K562 (cell line): ENCODE measurements around the gene PLPP1. TPM values are rescaled to one million over a fixed set of nuclear protein-coding genes. Genes with fewer than 3 reads are reported as not detected.
"Not testable (repeated sequence)": the region's sequence is repeated elsewhere in the genome, so short reads cannot be mapped to it uniquely, and the experiment has no call there.

Experiments used
- ATAC-seq: fragments of 200-7000 bp; cut with Tn5 transposase; 3 replicates; pipeline ENCODE4 v1.9.1; 2020; ENCODE audit warnings: moderate library complexity
- BruUV-seq: library from RNA; stranded (reverse); fragments of 400-500 nt; replicated peaks from 2 replicates; lab custom pipeline; 2021; lab: Mats Ljungman, UMichigan
- CTCF ChIA-PET: fragments of 300-600 bp; formaldehyde crosslinking; extraction: SDS; loops from one replicate; lab custom pipeline; 2021; ENCODE audit warnings: low intra/inter-chr PET ratio; lab: Yijun Ruan, JAX
- POLR2A ChIA-PET: fragments of 300-600, 350-650 bp; sonication (Branson Sonifier 250); formaldehyde crosslinking; extraction: SDS; loops from one replicate; lab custom pipeline; 2021; ENCODE audit warnings: antibody characterized with exemption, inconsistent platforms; lab: Yijun Ruan, JAX
- DNase-seq, 4 experiments: peaks; one replicate each; pipeline versions ENCODE4 v3.0.0 to v3.0.0-alpha.2; 2011 to 2018; ENCODE audit warnings: low spot score in 3 of 4, mixed read lengths in 3 of 4; ENCODE audit errors: extremely low read depth in 1 of 4
- FAIRE-seq: peaks from 2 replicates; lab custom pipeline; 2011; peaks lifted over from hg19 to GRCh38; lab: Jason Lieb, UNC
- H2AFZ ChIP-seq: 2 replicates; pipeline ENCODE4 v1.6.0; 2011; ENCODE audit warnings: low read depth, low read length, control low read depth, inconsistent platforms
- H3K27ac ChIP-seq: fragments of 200-600 bp; 3 replicates; pipeline ENCODE4 v1.8.0; 2011; ENCODE audit warnings: low read depth, mild to moderate bottlenecking, control low read depth, inconsistent platforms, low read length, moderate library complexity, mixed read lengths; ENCODE audit errors: extremely low read depth
- H3K27me3 ChIP-seq, 2 experiments: fragments of 300-600 bp in 1 of 2; 2 replicates in 1 of 2; 3 replicates in 1 of 2; pipeline versions ENCODE4 v1.6.0 to v1.8.0; 2011; ENCODE audit warnings: inconsistent platforms in 2 of 2, low read length in 2 of 2, mild to moderate bottlenecking in 1 of 2, mixed read lengths in 1 of 2, moderate library complexity in 1 of 2; ENCODE audit not compliant: control insufficient read depth in 2 of 2, insufficient read depth in 2 of 2
- H3K36me3 ChIP-seq: fragments of 300-600 bp; 3 replicates; pipeline ENCODE4 v1.8.0; 2011; ENCODE audit warnings: mild to moderate bottlenecking, low read length, inconsistent platforms; ENCODE audit not compliant: control insufficient read depth, insufficient read depth
- H3K4me1 ChIP-seq, 2 experiments: fragments of 200-600 bp in 1 of 2; replicated peaks in 1 of 2; 2 replicates in 1 of 2; 3 replicates in 1 of 2; pipeline versions ENCODE4 v1.5.1 to v1.8.0; 2011; ENCODE audit warnings: inconsistent platforms in 2 of 2, low read length in 2 of 2, mild to moderate bottlenecking in 1 of 2, mixed read lengths in 1 of 2, moderate library complexity in 1 of 2; ENCODE audit not compliant: control insufficient read depth in 2 of 2, insufficient read depth in 2 of 2
- H3K4me2 ChIP-seq: 2 replicates; pipeline ENCODE4 v1.6.1; 2011; ENCODE audit warnings: low read length, control low read depth, inconsistent platforms, mixed read lengths; ENCODE audit not compliant: insufficient read depth
- H3K4me3 ChIP-seq: fragments of 200-600 bp; sonication (generic), shearing (Covaris generic); 2 replicates; pipeline ENCODE4 v1.5.1; 2016; ENCODE audit warnings: control low read depth, inconsistent platforms
- H3K79me2 ChIP-seq: fragments of 200-600 bp; 3 replicates; pipeline ENCODE4 v1.8.0; 2011; ENCODE audit warnings: low read length, inconsistent platforms; ENCODE audit not compliant: control insufficient read depth, insufficient read depth
- H3K9ac ChIP-seq, 2 experiments: 2 replicates each; pipeline versions ENCODE4 v1.6.0 to v1.6.1; 2011; ENCODE audit warnings: low read depth in 2 of 2, low read length in 2 of 2, control low read depth in 1 of 2, inconsistent platforms in 1 of 2, mild to moderate bottlenecking in 1 of 2, mixed read lengths in 1 of 2; ENCODE audit not compliant: insufficient read depth in 1 of 2
- H3K9me1 ChIP-seq: one replicate; pipeline ENCODE4 v1.6.0; 2011; ENCODE audit warnings: inconsistent platforms, mild to moderate bottlenecking, low read length, moderate library complexity; ENCODE audit not compliant: control insufficient read depth, insufficient read depth
- H3K9me3 ChIP-seq: replicated peaks from 2 replicates; pipeline ENCODE4 v1.5.1; 2011; ENCODE audit warnings: low read depth, low read length, inconsistent platforms; ENCODE audit not compliant: control insufficient read depth, insufficient read depth
- H4K20me1 ChIP-seq: replicated peaks from 2 replicates; pipeline ENCODE4 v1.6.1; 2011; ENCODE audit warnings: low read length, inconsistent platforms, mixed read lengths; ENCODE audit not compliant: control insufficient read depth, insufficient read depth
- ETV1 ChIP-seq: fragments of 450-650 bp; conservative IDR thresholded peaks from 2 replicates; pipeline ENCODE4 v1.6.1; 2016; ENCODE audit warnings: missing genetic modification characterization, control low read depth, low read depth, missing compliant biosample characterization
- FIP1L1 ChIP-seq: fragments of 200-400 bp; formaldehyde crosslinking; IDR thresholded peaks from 2 replicates; pipeline ENCODE4 v1.6.1; 2018; ENCODE audit warnings: mild to moderate bottlenecking, low read depth, low read length; ENCODE audit not compliant: poor library complexity, severe bottlenecking
- HMGN3 ChIP-seq: IDR thresholded peaks from 2 replicates; pipeline ENCODE4 v1.6.1; 2011; ENCODE audit warnings: borderline replicate concordance, low read depth, mild to moderate bottlenecking, mixed read lengths, low read length; ENCODE audit not compliant: insufficient read length; ENCODE audit errors: extremely low read depth
- MAFK ChIP-seq: IDR thresholded peaks from 2 replicates; pipeline ENCODE4 v1.6.1; 2011; ENCODE audit warnings: low read length, improper control_type of control experiment
- PRMT5 ChIP-seq: sonication (generic); formaldehyde crosslinking; IDR thresholded peaks from 2 replicates; pipeline ENCODE4 v1.5.0; 2020; ENCODE audit warnings: missing genetic modification reagents
- ZBTB1 ChIP-seq: sonication (generic); formaldehyde crosslinking; IDR thresholded peaks from 2 replicates; pipeline ENCODE4 v1.8.1; 2023; ENCODE audit warnings: missing genetic modification reagents, low read depth, mild to moderate bottlenecking, borderline replicate concordance
- ZNF12 ChIP-seq: sonication (generic); formaldehyde crosslinking; IDR thresholded peaks from 2 replicates; pipeline ENCODE4 v1.4.0; 2020; ENCODE audit warnings: mild to moderate bottlenecking, missing genetic modification reagents
- ZNF695 ChIP-seq: fragments of 450-650 bp; formaldehyde crosslinking; IDR thresholded peaks from 2 replicates; pipeline ENCODE4 v1.4.0; 2020; ENCODE audit warnings: mild to moderate bottlenecking, moderate library complexity
- WGBS: fragments of 100-300 bp; shearing (Covaris generic); methylation state at CpG from one replicate; pipeline ENCODE4 v1.1.6; 2016; ENCODE audit warnings: low coverage, mixed read lengths; ENCODE audit not compliant: insufficient coverage; ENCODE audit errors: missing lambda C conversion rate; 5-methylcytosine and 5-hydroxymethylcytosine counted together
- in situ Hi-C: fragments of 300-500 bp; cut with MboI; formaldehyde crosslinking; loops from 4 replicates; pipeline ENCODE4 v1.15.0; 2018; ENCODE audit warnings: inconsistent platforms, mixed read lengths
- intact Hi-C: fragments of 100-400 bp; cut with micrococcal nuclease; formaldehyde crosslinking; loops from 2 replicates; pipeline ENCODE4 v1.14.2; 2022
- polyA plus RNA-seq, 8 experiments: library from polyadenylated mRNA; depleted of rRNA in 4 of 8; stranded (reverse) in 5 of 8; unstranded in 3 of 8; fragments of >200 nt; fragmentation: Nextera tagmentation in 2 of 8; fragmentation: Illumina TruSeq in 1 of 8; extraction: Ambion mirVana in 2 of 8; extraction: Trizol in 1 of 8; gene quantifications; 2 replicates each; pipeline versions ENCODE4 v1.2.1 to v1.2.3, GENCODE V29; 2011 to 2014; ENCODE audit warnings: inconsistent platforms in 1 of 8, missing spikeins in 1 of 8
- total RNA-seq, 7 experiments: library from RNA; depleted of rRNA in 6 of 7; stranded (reverse); fragments of >200 nt in 6 of 7; fragmentation: Illumina TruSeq in 2 of 7; extraction: Trizol in 2 of 7; gene quantifications; 2 replicates each; pipeline versions ENCODE4 v1.2.1 to v1.2.3, GENCODE V29; 2011 to 2021; ENCODE audit warnings: low replicate concordance in 1 of 7
- TF ChIP-seq, protein P1 (sequence below): IDR thresholded peaks from 3 replicates; pipeline ENCODE4 v1.6.1; 2011; ENCODE audit warnings: borderline replicate concordance, mild to moderate bottlenecking; ENCODE audit not compliant: insufficient read length, insufficient read depth
- TF ChIP-seq, protein P2 (sequence below): fragments of 450-650 bp; formaldehyde crosslinking; IDR thresholded peaks from 2 replicates; pipeline ENCODE4 v1.4.0; 2022; ENCODE audit warnings: mild to moderate bottlenecking, moderate library complexity

The PLPP1 gene
- total and polyA plus RNA-seq, 9 of the 15 experiments (the other 6 are each of a cell fraction or from before 2014, with no cell fraction given): 0.04 to 0.24 (median 0.04) TPM; not detected in 6

DNA sequence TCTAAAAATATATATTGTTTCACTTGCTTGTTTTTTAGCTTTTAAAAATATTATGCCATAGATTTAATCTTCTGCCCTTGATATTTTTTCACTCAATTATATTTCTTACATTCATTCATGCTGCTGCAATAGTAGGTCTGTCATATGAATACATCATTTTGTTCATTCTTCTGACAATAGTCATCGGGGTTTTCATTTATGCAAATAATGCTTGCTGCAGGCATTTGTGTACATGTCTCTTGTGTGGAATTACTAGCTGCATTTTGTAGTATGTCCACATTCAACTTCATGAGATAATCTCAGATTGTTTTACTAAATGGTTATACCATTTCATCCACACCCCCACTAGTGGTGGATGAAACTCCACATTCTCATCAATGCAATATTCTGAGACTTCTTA is 5.3 kb upstream of the PLPP1 start (continued):
- TF ChIP-seq ZNF12 (CRISPR knock-in tag): no peak

DNA sequence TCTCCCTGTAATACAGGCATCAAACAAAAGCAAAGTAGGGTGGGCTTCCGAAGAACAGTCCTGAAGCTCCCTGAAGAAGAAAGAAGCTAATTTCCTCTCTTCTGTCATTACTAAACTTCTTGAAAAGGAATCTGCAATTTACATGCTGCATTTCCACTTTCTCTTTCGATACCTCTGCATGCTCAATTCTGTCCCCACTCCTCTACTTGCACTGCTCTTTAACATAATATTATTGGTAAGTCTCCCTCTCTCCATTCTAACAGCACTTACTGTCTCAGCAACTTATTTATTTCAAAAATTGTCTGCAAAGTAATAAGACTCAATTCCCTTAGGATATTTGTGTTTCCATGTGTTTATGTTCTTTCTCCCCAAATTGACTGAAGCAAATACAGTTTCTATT is 3.9 kb upstream of the PLPP1 start:
- Histone ChIP-seq H3K4me2 (no peak overlapping the region), H2AFZ (no peak overlapping the region; the same call in 1 of the 2 replicates)

DNA sequence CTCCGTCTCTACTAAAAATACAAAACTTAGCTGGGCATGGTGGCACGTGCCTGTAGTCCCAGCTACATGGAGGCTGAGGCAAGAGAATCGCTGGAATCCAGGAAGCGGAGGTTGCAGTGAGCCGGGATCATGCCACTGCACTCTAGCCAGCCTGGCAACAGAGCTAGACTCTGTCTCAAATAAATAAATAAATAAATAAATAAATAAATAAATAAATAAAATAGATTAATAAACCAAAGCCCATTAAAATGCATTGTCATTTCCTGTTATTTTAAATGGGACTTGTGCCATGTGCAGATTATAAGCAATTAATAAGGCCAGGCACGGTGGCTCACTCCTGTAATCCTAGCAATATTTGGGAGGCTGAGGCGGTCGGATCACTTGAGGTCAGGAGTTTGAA is 2.6 kb upstream of the PLPP1 start:
- H3K9ac ChIP-seq, H3K27ac ChIP-seq, BruUV-seq, H3K4me3 ChIP-seq, H3K9me1 ChIP-seq, DNase-seq, H3K79me2 ChIP-seq, ATAC-seq, H2AFZ ChIP-seq, H3K36me3 ChIP-seq, FAIRE-seq, in situ Hi-C loops, H3K4me2 ChIP-seq, H3K9me3 ChIP-seq, H4K20me1 ChIP-seq, CTCF ChIA-PET, intact Hi-C loops: not testable (repeated sequence)
- peaks cover 0 to 13% of the 10 kb centered on the region in 2 experiments; a peak in 3 of 5 replicates for H3K4me1 ChIP-seq
- WGBS: 44% methylated on average over 8 of the region's 8 CpGs
- H3K27me3 ChIP-seq: peaks cover 9 to 17% of the 10 kb centered on the region in 2 experiments; a peak in 4 of 5 replicates
- POLR2A ChIA-PET: interaction anchor here (1.2 kb wide), 1 partner anchor 14 kb away, joined by 3 read pairs; no protein-coding TSS in a partner anchor

More for the DNA sequence above, 3.9 kb upstream of the PLPP1 start:
- peaks cover 0 to 13% of the 10 kb centered on the region in 2 experiments; a peak in 3 of 5 replicates for H3K4me1 ChIP-seq
- H3K4me3 ChIP-seq: no peak overlapping the region
- no peaks in the 10 kb centered on the region for H3K9me3 ChIP-seq
- 0 out of 2 replicates have a peak, but pooled peaks cover 3% of the 10 kb centered on the region for H4K20me1 ChIP-seq
- ATAC-seq (no peak), DNase-seq (no peak), FAIRE-seq (no peak)
- H3K27ac ChIP-seq: no peak overlapping the region
- no peak for TF ChIP-seq MAFK
- TF ChIP-seq, protein P1, sequence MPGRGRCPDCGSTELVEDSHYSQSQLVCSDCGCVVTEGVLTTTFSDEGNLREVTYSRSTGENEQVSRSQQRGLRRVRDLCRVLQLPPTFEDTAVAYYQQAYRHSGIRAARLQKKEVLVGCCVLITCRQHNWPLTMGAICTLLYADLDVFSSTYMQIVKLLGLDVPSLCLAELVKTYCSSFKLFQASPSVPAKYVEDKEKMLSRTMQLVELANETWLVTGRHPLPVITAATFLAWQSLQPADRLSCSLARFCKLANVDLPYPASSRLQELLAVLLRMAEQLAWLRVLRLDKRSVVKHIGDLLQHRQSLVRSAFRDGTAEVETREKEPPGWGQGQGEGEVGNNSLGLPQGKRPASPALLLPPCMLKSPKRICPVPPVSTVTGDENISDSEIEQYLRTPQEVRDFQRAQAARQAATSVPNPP: no peak
- no peak for TF ChIP-seq HMGN3
- no peak for TF ChIP-seq PRMT5 (CRISPR knock-in tag)
- TF ChIP-seq ZNF695 (CRISPR knock-in tag): no peak
- TF ChIP-seq, protein P2, sequence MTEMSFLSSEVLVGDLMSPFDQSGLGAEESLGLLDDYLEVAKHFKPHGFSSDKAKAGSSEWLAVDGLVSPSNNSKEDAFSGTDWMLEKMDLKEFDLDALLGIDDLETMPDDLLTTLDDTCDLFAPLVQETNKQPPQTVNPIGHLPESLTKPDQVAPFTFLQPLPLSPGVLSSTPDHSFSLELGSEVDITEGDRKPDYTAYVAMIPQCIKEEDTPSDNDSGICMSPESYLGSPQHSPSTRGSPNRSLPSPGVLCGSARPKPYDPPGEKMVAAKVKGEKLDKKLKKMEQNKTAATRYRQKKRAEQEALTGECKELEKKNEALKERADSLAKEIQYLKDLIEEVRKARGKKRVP: no peak
- no peak for TF ChIP-seq ETV1 (tag)
- TF ChIP-seq ZBTB1 (CRISPR knock-in tag): no peak
- no peak for TF ChIP-seq FIP1L1
- no peak overlapping the region for H3K9ac ChIP-seq
- H3K36me3 ChIP-seq: no peaks in the 10 kb centered on the region
- no peaks in the 10 kb centered on the region for H3K79me2 ChIP-seq
- in situ Hi-C loops (no loop called here), intact Hi-C loops (no loop called here)
- WGBS: 16% methylated on average over 2 of the region's 2 CpGs
- H3K27me3 ChIP-seq: peaks cover 8 to 17% of the 10 kb centered on the region in 2 experiments; a peak in 4 of 5 replicates
- BruUV-seq: no TSS peak
- H3K9me1 ChIP-seq: no peaks in the 10 kb centered on the region
- ChIA-PET POLR2A (interaction anchor here (1.0 kb wide), 1 partner anchor 102 kb away, joined by 3 read pairs; no protein-coding TSS in a partner anchor), CTCF (no interaction called here)
